Gastroesophageal sphincter (tissue), 3 donors: ENCODE data around the gene MAP4K1.

Experiments
- POLR2A ChIP-seq, 2 donors: fragments of 450-650 bp; IDR thresholded peaks; one replicate each; pipeline ENCODE4 v1.6.1; 2017; ENCODE audit warnings: antibody characterized with exemption in 2 of 2, mild to moderate bottlenecking in 2 of 2, moderate library complexity in 1 of 2
- TF ChIP-seq, protein P1 (sequence below), 4 experiments: fragments of 200-600 bp in 2 of 4; fragments of 450-650 bp in 2 of 4; sonication (generic) in 1 of 4; IDR thresholded peaks; one replicate each; pipeline ENCODE4 v1.5.1; 2017 to 2019; ENCODE audit warnings: antibody characterized with exemption in 4 of 4, mild to moderate bottlenecking in 2 of 4, moderate library complexity in 2 of 4

DNA sequence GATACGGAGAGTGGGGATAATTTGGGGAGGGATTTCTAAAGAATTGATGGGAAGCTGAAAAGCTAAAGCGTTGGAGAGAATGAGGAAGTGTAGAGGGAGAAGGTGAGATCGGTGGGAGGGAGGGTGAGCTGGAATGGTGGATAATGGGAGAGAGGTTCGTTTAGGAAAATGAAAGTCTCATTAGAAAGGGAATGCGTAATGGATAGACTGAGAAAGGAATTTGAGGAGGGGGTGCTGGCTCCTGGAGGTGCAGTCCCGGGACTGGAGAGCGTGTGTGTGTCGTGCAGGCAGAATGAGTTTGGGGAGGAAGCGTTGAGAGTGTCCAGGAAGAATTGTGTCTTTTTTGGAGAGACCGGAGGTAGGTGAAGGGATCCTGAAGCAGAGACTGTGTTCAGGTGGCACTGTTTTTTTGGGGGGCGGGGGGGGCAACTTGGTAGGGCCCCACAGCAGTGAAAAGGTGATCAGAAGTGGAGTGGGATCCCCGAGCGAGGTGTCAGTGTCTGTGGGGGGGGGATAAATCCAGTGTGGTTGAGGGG, 31.1 kb upstream of the MAP4K1 start:
- TF ChIP-seq, protein P1, sequence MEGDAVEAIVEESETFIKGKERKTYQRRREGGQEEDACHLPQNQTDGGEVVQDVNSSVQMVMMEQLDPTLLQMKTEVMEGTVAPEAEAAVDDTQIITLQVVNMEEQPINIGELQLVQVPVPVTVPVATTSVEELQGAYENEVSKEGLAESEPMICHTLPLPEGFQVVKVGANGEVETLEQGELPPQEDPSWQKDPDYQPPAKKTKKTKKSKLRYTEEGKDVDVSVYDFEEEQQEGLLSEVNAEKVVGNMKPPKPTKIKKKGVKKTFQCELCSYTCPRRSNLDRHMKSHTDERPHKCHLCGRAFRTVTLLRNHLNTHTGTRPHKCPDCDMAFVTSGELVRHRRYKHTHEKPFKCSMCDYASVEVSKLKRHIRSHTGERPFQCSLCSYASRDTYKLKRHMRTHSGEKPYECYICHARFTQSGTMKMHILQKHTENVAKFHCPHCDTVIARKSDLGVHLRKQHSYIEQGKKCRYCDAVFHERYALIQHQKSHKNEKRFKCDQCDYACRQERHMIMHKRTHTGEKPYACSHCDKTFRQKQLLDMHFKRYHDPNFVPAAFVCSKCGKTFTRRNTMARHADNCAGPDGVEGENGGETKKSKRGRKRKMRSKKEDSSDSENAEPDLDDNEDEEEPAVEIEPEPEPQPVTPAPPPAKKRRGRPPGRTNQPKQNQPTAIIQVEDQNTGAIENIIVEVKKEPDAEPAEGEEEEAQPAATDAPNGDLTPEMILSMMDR (IDR thresholded peaks at IDR 0.05) = no peak
- no peak for TF ChIP-seq POLR2A (IDR thresholded peaks at IDR 0.05)
